COR-L47 (cell line): ENCODE measurements around the gene FRG2.
"Not testable (repeated sequence)": the region's sequence is repeated elsewhere in the genome, so short reads cannot be mapped to it uniquely, and the experiment has no call there.

Experiments used
- DNase-seq: peaks from one replicate; lab custom pipeline; 2025; lab: John Stamatoyannopoulos, UW

Gene FRG2

DNA sequence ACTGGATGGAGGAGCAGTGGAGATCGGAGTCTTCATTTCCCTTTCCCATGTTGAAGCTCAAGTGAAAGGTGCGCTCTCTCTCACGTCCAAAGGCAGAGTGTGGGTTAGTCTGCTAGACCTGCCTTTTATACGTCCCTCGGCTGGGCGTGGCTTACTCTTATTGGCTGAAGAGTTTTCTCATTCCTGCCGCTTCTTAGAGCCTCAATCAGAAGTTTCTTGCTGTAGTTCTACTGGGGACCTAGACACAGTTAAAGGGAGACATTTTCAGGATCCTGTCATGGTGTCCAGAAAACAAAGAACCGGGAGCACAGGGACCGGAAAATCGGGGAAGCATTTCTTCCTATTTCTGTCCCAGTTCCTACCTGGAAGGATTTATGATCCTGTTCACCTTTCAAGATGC is at the start of gene FRG2:
Gene FRG2, minus strand, starts transcription at position 101 of the 400 bp plus-strand sequence. Its CDS starts 52 bp downstream, at position 49.
- DNase-seq = not testable (repeated sequence)

DNA sequence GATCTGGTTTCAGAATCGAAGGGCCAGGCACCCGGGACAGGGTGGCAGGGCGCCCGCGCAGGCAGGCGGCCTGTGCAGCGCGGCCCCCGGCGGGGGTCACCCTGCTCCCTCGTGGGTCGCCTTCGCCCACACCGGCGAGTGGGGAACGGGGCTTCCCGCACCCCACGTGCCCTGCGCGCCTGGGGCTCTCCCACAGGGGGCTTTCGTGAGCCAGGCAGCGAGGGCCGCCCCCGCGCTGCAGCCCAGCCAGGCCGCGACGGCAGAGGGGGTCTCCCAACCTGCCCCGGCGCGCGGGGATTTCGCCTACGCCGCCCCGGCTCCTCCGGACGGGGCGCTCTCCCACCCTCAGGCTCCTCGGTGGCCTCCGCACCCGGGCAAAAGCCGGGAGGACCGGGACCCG is 41.3 kb upstream of the FRG2 start:
- DNase-seq = not testable (repeated sequence)

DNA sequence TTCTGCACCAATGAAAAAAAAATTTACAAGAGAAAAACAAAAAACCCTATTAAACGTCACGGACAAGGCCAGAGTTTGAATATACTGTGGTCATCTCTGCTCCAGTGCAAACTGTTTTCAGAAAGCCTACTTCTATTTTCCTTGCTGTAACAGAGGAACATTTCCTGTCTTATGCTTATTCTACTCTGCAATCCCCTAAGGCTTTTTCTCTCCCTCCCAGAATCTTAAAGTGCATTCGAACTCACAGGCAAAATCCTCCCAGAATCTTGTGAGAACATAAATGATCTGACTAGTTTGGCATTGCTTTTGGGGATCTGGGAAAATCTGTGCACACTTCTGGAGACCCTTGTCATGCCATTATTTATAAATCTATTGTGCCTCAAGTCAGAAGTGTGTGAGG is 37.7 kb upstream of the FRG2 start:
- not testable (repeated sequence) for DNase-seq

DNA sequence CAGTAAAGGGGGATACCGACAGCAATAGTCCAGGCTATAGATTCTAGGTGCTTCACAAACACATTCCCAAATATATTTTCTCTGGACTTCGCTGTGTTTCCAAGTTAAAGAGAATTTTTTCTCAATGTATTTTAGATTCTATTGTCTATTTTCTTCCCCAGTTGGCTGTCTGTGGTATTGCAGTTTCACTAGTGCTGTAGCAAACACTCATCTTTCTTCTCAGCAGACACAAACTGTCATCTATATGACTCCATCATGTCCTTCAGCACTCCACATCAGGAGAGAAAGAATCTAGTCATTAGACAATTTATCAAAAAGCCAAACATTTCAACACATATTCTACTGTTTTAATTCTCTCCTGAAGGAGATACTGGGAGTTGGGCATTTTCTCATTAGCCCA is 37.3 kb upstream of the FRG2 start, which contains the start of gene DBET:
Gene DBET, plus strand, starts transcription at position 161 of the 400 bp plus-strand sequence.
- DNase-seq = not testable (repeated sequence)

DNA sequence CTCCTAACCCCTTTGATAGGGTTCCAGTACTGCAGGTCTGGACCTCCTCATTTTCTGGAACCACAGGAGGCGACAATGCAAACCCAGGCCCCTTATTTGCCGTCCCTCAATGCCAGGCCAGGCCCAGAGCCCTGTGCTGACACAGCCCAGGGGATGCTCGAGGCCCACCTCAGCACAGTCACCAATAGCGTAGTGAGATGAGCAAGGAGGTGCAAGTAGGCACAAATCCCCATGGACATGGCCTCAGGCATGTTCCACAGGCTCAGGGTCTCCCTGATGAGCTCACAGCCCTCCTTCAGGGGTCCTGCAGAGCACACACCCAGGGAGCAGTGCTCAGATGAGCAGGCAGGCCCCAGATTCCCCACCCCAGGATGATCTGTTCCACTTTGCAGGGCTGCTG is 31.9 kb upstream of the FRG2 start:
- DNase-seq = not testable (repeated sequence)

DNA sequence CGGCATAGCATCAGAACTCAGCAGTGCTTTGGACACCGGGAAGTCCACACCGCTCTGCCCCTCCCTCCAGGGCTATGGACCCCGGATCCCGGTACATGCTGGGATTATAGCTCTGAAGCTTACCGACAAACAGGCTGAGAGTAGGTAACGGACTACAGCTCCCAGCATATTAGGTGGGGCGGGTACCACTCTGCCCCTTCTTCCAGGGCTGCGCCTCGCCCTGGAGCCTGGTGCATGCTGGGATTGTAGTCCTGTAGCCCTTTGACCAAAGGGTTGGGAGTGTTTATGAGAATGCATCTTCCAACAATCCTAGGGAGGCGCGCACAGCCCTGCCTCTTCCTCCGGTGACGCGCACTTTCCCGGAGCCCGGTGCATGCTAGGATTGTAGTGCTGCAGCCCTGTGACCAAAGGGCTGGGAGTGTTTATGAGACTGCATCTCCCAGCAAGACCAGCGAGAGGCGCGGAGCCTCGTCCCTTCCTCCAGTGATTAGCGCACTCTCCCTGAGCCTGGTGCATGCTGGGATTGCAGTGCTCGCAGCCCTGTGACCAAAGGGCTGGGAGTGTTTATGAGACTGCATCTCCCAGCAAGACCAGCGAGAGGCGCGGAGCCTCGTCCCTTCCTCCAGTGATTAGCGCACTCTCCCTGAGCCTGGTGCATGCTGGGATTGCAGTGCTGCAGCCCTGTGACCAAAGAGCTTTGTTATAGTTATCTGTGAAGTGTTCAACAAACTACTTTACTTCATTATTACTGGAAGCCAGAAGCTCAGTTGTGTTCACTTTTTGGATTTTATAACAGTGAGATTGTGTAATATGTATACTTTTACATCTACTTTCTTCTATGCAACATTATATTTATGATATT is 22.6 kb upstream of the FRG2 start:
- not testable (repeated sequence) for DNase-seq

DNA sequence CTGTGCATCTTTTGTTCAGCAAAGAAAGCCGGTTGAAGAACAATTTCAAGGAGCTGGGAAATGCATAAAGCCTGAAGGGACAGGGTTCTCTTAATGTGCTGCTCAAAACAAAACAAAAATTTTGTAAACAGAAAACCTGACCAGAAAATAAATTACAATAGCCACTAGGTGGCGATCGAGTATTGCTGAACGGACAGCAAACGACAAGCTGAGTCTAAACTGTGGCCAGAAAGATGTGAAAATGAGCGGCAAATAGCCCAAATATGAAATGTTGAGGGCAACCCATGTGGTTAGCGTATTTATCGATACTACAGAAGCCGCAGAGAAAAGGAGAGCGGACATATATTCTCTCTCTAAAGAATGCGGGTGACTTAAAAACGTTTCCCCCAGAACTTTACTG is 20.6 kb upstream of the FRG2 start:
- not testable (repeated sequence) for DNase-seq

DNA sequence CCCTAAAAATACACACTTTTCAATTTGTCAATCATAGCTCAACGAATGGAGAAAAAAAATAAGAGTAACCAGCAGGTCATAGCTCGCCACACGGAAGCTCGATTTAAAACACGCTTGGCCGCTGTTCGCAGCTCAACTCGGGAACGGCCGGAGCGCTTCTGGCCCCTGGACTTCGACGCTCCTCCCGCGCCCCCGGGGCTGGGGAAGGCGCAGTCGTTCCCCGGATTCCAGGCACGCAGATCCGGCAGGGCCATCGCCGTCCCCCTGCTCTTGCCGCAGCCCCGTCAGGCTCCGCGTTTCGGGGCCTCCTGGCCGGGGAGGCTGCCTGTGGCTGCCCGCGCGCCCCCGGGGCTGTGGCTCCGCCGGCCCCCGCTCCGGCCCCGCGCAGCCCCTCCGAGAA is 13.8 kb upstream of the FRG2 start:
- DNase-seq = not testable (repeated sequence)

DNA sequence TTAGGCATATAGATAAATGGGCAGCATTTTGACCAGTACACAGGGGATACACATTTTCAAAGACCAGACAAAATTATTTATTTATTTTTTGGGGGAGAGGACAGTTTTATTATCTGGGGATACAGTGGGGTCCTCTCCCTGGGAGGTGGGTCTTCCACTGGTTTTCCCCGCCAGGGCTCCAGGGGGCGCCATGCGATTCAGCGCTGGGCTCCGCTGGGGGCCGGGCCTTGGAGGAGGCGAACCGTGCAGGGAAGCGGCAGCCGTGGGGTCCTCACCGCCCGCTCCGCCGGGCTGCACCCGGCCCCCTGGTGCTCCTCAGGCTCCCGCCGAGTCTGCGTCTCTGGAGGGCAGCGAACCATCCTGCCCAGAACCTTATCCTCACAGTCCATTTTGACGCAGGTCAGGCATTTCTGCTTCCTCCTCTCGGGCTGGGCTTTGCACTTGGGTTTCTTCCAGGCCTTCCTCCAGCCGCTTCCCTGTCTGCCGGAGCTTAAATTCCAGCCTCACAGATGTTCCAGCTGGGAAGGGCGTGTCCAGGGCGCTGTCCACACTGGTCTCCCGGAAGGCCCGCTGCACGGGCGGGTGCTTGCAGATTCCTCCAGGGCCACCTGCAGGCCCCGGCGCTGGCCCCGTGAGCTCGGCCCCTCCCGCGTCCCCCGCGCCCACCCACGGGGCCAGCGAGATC is 10.8 kb upstream of the FRG2 start:
- not testable (repeated sequence) for DNase-seq

DNA sequence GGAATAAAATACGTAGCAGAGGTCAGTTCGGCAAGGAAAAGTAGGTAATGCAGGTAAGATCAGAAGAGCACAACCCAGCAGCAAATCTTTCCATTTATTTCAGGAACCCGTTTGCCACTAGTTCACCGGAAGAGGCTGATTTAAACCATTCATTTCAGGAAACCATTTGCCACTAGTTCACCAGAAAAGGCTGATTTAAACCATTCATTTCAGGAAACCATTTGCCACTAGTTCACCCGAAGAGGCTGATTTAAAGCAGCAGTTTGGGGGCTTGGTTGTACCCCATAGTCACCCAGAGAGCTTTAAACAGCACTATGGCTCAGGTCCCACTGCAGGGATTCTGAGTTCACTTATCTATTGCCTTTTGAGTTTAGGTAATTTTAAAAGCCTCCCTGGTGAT is 4.2 kb upstream of the FRG2 start:
- DNase-seq = not testable (repeated sequence)

DNA sequence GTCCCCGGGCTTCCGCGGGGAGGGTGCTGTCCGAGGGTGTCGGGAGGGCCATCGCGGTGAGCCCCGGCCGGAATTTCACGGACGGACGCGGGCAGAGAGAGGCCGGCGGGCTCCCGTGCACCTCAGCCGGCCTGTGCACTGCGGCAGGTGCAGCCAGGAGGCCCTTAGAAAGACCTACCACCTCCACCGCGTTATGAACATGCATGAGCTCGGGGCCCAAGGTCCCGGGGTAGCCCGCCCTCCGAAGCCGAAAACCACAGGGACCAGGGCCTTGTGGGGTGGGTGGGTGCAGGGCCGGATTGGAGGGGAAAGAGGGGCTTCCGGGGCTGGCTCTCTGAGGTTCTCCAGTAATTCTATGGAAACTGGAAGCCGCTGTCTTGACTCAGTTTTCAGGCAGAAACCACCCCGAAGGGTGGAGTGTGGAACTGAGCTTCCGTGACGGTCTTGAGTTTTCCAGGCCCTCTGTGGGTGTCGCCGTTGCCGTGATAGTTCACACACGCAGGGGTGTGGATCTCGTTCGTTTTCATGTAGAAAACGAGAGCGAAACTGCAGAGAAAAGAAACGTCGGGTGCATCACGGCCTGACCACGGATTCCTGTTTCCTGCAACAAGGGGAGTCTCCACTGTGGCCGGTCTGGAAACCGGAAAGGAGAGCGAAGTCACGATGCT is 4.3 kb downstream of the FRG2 start:
- DNase-seq = not testable (repeated sequence)

DNA sequence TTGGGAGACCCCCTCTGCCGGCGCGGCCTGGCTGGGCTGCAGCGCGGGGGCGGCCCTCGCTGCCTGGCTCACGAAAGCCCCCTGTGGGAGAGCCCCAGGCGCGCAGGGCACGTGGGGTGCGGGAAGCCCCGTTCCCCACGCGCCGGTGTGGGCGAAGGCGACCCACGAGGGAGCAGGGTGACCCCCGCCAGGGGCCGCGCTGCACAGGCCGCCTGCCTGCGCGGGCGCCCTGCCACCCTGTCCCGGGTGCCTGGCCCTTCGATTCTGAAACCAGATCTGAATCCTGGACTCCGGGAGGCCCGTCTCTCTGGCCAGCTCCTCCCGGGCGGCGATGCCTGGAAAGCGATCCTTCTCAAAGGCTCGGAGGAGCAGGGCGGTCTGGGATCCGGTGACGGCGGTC is 5.1 kb downstream of the FRG2 start:
- not testable (repeated sequence) for DNase-seq

DNA sequence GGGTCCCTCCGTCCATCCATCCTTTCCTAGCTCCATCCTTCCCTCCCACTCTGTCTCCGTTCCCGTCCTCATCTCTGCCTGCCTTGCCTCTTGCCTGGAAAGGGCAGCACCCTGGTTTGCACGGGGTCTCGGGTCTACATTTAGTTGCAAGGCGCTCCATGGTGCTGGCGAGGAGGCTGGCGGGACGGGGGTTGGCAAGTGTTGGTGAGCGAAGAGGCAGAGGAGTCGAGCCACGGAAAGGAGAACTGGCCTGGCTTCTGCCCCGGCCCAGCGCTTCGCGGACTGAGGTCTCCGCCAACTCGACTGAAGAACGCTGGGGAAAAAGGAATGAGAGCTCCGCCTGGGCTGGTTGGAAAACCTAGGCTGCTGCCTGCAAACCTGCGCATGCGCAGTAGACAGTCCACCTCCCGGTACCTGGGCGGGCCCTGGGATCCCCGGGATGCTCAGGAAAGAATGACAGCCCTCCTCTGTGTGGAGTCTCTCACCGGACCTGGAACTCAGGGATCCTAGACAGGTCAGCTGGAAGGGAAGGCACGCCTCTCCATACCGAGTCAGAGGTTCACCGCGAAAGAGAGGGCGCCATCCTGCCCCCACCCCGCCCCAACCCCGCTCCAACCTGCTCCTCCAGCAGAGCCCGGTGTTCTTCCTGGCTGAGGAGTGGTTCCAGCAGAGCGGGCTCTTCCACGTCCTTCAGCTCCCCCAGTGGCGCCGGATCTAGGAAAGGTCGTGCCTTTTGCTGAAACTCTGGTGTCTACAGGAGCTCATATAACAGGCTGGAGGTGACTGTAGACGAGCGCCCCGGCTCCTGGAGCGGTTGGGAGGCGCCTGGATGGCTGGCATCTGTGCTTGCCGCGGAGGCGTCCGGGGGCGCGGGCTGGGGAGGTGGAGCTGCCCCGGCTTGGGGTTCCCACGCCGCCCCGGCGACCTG is 6.0 kb downstream of the FRG2 start:
- no peak for DNase-seq

DNA sequence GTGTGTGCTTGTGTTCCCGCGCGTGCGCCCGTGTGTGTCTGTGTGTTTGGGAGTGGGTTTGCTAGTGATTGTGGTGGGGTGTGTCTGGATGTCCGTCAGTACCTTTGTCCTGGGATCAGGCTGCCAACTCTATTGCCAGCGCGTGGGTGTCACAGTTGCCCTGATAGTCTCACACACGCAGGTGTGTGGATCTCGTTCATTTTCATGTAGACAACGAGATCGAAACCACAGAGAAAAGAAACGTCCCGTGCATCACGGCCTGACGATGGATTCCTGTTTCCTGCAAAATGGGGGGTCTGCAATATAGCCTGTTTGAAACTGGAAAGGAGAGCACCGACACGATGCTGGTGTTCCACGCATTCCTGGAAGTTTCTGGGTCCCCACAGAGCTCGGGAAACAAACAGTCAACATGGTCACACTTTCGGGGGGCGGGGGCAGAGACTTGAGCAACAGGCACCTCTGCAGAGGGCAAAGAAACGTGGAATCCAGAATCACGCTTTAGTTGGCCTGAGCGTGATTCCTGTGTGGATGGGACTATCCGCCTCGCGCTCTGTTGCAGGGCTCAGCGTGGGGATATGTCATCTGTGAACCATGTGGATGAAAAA is 7.1 kb downstream of the FRG2 start:
- DNase-seq = not testable (repeated sequence)

DNA sequence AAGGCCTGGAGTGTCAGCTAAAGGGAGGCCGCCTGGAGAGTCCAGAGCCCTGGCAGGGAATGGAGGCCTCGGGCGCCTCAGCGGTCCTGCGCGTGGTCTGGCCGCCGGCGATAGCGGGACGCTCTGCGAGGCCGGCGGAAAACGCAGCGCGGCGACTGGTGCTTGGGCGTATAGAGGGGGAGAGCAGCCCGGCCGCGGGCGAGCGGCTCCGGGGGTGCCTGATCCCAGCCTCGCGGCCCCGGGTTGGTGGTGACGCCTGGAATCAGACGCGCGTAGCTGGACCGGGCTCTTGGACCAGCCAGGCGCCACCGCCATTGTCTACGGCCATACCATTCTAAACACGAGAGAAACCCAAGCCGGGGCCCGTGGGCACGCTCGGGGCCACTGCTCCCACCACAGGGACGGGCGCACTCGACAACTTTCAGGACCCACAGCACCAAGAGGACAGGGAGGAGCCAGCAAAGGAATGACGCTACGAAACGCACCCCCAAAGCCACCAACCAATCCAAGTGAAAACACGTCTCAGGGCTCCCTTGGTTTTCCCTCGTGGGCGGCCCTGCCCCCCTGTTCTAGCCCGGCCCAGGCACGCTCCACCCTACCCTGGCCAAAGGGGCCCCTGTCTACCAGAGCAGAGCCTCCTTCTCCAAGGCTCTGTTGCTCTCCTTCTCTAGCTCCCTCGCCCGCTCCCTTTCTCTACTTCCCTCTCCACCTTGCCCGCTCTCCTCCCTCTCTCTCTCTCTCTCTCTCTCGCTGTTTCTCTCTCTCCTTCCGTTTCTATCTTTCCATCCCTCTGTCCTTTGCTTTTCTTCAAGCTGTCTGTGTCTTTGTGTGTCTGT is 7.8 kb downstream of the FRG2 start:
- no peak for DNase-seq

DNA sequence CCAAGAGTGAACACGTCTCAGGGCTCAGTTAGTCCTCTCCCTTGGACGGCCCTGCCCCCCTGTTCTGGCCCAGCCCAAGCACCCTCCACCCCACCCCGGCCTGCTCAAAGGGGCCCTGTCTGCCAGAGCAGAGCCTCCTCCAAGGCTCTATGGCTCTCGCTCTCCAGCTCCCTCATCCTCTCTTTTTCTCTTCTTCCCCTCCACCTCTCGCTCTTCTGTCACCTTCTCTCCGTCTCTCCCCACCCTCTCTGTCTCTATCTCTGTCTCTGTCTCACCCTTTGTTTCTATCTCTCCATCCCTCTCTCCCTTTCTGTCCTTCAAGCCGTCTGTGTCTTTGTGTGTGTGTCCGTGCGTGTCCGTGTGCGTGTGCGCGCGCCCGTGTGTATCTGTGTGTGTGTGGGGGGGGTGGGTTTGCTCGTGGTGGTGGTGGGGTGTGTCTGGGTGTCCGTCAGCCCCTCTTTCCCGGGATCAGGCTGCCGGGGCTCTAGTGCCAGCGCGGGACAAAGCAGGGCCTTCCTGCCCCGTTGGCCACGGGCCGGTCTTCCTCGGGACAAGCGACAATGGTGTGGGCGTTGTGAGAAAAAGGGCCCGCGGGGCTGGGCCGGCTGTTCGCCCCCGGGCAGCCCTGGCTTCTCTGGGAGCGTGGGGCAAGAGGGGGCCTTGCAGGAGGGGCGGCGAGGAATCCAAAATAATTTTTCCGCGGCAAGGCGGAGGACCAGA is 8.7 kb downstream of the FRG2 start:
- DNase-seq = no peak

DNA sequence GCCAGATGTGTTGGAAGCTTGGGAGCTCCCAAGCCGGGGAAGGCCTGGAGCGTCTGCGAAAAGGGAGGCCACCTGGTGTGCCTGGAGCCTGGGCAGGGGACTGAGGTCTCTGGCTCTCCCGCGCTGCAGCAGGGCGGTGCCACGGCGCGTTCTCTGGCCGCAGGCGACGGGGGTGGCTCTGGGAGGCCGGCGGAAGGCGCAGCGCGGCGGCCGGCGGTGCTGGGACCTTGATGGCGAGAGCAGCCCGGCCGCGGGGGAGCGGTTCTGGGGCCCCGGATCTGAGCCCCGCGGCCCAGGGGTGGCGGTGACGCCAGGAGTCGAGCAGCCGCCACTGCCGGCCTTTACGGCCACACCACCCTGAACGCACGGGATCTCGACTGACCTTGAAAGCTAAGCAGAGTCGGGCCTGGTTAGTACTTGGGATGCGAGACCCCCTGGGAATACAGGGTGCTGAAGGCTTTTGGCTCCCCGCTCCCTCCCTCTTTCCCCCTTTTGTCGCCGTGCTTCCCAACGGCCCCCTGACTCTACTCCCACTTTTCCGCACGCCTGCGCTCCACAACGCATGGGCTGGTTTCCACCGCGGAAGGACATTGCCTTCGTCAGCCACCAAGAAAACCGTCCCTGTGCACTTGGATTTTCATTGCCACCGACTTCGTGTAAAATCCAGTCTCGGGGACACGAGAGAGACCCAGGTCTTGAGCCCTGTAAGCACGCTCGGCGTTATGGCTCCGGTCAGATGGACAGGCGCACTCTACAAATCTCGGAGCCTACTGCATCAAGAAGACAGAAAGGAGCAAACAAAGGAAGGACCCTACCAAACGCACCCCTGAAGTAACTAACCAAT is 9.5 kb downstream of the FRG2 start:
- no peak for DNase-seq
